ENCODE data around the gene LCN1.

GRCh38 chr9:135530146-135530545 lies 8.9 kb downstream of the LCN1 start:
- TF ChIP-seq, protein P1, sequence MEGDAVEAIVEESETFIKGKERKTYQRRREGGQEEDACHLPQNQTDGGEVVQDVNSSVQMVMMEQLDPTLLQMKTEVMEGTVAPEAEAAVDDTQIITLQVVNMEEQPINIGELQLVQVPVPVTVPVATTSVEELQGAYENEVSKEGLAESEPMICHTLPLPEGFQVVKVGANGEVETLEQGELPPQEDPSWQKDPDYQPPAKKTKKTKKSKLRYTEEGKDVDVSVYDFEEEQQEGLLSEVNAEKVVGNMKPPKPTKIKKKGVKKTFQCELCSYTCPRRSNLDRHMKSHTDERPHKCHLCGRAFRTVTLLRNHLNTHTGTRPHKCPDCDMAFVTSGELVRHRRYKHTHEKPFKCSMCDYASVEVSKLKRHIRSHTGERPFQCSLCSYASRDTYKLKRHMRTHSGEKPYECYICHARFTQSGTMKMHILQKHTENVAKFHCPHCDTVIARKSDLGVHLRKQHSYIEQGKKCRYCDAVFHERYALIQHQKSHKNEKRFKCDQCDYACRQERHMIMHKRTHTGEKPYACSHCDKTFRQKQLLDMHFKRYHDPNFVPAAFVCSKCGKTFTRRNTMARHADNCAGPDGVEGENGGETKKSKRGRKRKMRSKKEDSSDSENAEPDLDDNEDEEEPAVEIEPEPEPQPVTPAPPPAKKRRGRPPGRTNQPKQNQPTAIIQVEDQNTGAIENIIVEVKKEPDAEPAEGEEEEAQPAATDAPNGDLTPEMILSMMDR (IDR thresholded peaks at IDR 0.05; ENCODE audit: insufficient read depth, low read length) = no peak
- TF ChIP-seq SPI1 (IDR thresholded peaks at IDR 0.05; ENCODE audit: borderline replicate concordance, low read depth) (no peak), POLR2AphosphoS5 (IDR thresholded peaks at IDR 0.05; ENCODE audit: low read depth) (no peak), GABPA (IDR thresholded peaks at IDR 0.05; ENCODE audit: low read depth) (no peak)
- TF ChIP-seq, protein P2, sequence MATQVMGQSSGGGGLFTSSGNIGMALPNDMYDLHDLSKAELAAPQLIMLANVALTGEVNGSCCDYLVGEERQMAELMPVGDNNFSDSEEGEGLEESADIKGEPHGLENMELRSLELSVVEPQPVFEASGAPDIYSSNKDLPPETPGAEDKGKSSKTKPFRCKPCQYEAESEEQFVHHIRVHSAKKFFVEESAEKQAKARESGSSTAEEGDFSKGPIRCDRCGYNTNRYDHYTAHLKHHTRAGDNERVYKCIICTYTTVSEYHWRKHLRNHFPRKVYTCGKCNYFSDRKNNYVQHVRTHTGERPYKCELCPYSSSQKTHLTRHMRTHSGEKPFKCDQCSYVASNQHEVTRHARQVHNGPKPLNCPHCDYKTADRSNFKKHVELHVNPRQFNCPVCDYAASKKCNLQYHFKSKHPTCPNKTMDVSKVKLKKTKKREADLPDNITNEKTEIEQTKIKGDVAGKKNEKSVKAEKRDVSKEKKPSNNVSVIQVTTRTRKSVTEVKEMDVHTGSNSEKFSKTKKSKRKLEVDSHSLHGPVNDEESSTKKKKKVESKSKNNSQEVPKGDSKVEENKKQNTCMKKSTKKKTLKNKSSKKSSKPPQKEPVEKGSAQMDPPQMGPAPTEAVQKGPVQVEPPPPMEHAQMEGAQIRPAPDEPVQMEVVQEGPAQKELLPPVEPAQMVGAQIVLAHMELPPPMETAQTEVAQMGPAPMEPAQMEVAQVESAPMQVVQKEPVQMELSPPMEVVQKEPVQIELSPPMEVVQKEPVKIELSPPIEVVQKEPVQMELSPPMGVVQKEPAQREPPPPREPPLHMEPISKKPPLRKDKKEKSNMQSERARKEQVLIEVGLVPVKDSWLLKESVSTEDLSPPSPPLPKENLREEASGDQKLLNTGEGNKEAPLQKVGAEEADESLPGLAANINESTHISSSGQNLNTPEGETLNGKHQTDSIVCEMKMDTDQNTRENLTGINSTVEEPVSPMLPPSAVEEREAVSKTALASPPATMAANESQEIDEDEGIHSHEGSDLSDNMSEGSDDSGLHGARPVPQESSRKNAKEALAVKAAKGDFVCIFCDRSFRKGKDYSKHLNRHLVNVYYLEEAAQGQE (IDR thresholded peaks at IDR 0.05; ENCODE audit: insufficient replicate concordance, low read depth) = no peak

Data from HL-60 (cell line).